MM.1S (cell line): ENCODE data around the gene FCHO2.
A peak's percentile ranks its signal among the peaks of the same experiment; 100 is the strongest.

Experiments
- DNase-seq: peaks from one replicate; pipeline ENCODE4 v3.0.0-alpha.2; 2015
- H2AFZ ChIP-seq: fragments of 300-600 bp; sonication (generic); 2 replicates; pipeline ENCODE4 v1.6.0; 2016; ENCODE audit warnings: antibody characterized with exemption, low read length
- H3F3A ChIP-seq: fragments of 300-600 bp; sonication (generic); 2 replicates; pipeline ENCODE4 v1.6.1; 2016; ENCODE audit warnings: mild to moderate bottlenecking, antibody characterized with exemption, low read length, moderate library complexity, mixed read lengths; ENCODE audit not compliant: insufficient read depth
- H3K27ac ChIP-seq: fragments of 300-600 bp; sonication (generic); 2 replicates; pipeline ENCODE4 v1.5.1; 2016; ENCODE audit warnings: mild to moderate bottlenecking, low read length
- H3K27me3 ChIP-seq: fragments of 300-600 bp; sonication (generic); replicated peaks from 2 replicates; pipeline ENCODE4 v1.6.0; 2016; ENCODE audit warnings: low read length; ENCODE audit not compliant: insufficient read depth
- H3K36me3 ChIP-seq: fragments of 300-600 bp; sonication (generic); replicated peaks from 2 replicates; pipeline ENCODE4 v1.6.1; 2016; ENCODE audit warnings: mild to moderate bottlenecking, low read length, mixed read lengths; ENCODE audit not compliant: insufficient read depth
- H3K4me1 ChIP-seq: fragments of 300-600 bp; sonication (generic); 2 replicates; pipeline ENCODE4 v1.6.1; 2016; ENCODE audit warnings: low read length, mixed read lengths
- H3K4me2 ChIP-seq: fragments of 300-600 bp; sonication (generic); 2 replicates; pipeline ENCODE4 v1.6.0; 2016; ENCODE audit warnings: low read depth, low read length
- H3K4me3 ChIP-seq: fragments of 300-600 bp; sonication (generic); 2 replicates; pipeline ENCODE4 v1.5.1; 2016; ENCODE audit warnings: low read length, mixed read lengths
- H3K79me2 ChIP-seq: fragments of 300-600 bp; sonication (generic); 2 replicates; pipeline ENCODE4 v1.6.1; 2016; ENCODE audit warnings: mixed run types, low read length, mixed read lengths
- H3K9ac ChIP-seq: fragments of 300-600 bp; sonication (generic); 2 replicates; pipeline ENCODE4 v1.6.1; 2016; ENCODE audit warnings: low read length, mixed read lengths
- H3K9me2 ChIP-seq: fragments of 300-600 bp; sonication (generic); replicated peaks from 2 replicates; pipeline ENCODE4 v1.6.1; 2016; ENCODE audit warnings: mild to moderate bottlenecking, low read length, mixed read lengths; ENCODE audit not compliant: insufficient read depth
- H3K9me3 ChIP-seq: fragments of 300-600 bp; sonication (generic); replicated peaks from 2 replicates; pipeline ENCODE4 v1.6.1; 2016; ENCODE audit warnings: mild to moderate bottlenecking, low read length, mixed read lengths; ENCODE audit not compliant: insufficient read depth
- H4K20me1 ChIP-seq: fragments of 300-600 bp; sonication (generic); 2 replicates; pipeline ENCODE4 v1.6.1; 2016; ENCODE audit warnings: mild to moderate bottlenecking, low read length, moderate library complexity, mixed read lengths; ENCODE audit not compliant: insufficient read depth
- EZH2 ChIP-seq: fragments of 300-600 bp; sonication (generic); optimal IDR thresholded peaks from 2 replicates; pipeline ENCODE3; 2017; ENCODE audit warnings: low read depth, mild to moderate bottlenecking, antibody characterized with exemption, low read length, mixed read lengths
- EZH2phosphoT487 ChIP-seq: fragments of 300-600 bp; sonication (generic); IDR thresholded peaks from 2 replicates; pipeline ENCODE4 v1.6.1; 2018; ENCODE audit warnings: antibody characterized with exemption, low read length
- TF ChIP-seq, protein P1 (sequence below): fragments of 300-600 bp; sonication (generic); IDR thresholded peaks from 2 replicates; pipeline ENCODE4 v1.5.1; 2016; ENCODE audit warnings: antibody characterized with exemption, low read length, mixed read lengths

Gene FCHO2

GRCh38 chr5:73125289-73125688 is 169.4 kb downstream of the FCHO2 start:
- Histone ChIP-seq H4K20me1 (no peaks in the 10 kb centered on the region), H3K9ac (no peak overlapping the region), H3K9me3 (no peaks in the 10 kb centered on the region), H3F3A (no peaks in the 10 kb centered on the region), H3K4me1 (peaks cover 5% of the 10 kb centered on the region; the same call in 1 of the 2 replicates), H3K9me2 (no peaks in the 10 kb centered on the region), H3K36me3 (no peaks in the 10 kb centered on the region), H3K4me2 (no peak overlapping the region), H3K79me2 (no peaks in the 10 kb centered on the region), H3K27ac (no peak overlapping the region), H3K27me3 (peaks cover 37% of the 10 kb centered on the region), H2AFZ (no peak overlapping the region), H3K4me3 (no peak overlapping the region)
- TF ChIP-seq, protein P1, sequence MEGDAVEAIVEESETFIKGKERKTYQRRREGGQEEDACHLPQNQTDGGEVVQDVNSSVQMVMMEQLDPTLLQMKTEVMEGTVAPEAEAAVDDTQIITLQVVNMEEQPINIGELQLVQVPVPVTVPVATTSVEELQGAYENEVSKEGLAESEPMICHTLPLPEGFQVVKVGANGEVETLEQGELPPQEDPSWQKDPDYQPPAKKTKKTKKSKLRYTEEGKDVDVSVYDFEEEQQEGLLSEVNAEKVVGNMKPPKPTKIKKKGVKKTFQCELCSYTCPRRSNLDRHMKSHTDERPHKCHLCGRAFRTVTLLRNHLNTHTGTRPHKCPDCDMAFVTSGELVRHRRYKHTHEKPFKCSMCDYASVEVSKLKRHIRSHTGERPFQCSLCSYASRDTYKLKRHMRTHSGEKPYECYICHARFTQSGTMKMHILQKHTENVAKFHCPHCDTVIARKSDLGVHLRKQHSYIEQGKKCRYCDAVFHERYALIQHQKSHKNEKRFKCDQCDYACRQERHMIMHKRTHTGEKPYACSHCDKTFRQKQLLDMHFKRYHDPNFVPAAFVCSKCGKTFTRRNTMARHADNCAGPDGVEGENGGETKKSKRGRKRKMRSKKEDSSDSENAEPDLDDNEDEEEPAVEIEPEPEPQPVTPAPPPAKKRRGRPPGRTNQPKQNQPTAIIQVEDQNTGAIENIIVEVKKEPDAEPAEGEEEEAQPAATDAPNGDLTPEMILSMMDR: no peak
- TF ChIP-seq EZH2phosphoT487 (no peak), EZH2 (no peak)
- DNase-seq: no peak

GRCh38 chr5:73126381-73126780 is 170.5 kb downstream of the FCHO2 start:
- Histone ChIP-seq H3K9ac (no peak overlapping the region), H3K27me3 (peaks cover 29% of the 10 kb centered on the region), H3K4me2 (no peak overlapping the region), H3F3A (no peaks in the 10 kb centered on the region), H3K4me3 (no peak overlapping the region), H2AFZ (no peak overlapping the region), H3K79me2 (no peaks in the 10 kb centered on the region), H3K4me1 (peaks cover 5% of the 10 kb centered on the region; the same call in 1 of the 2 replicates), H3K36me3 (no peaks in the 10 kb centered on the region), H3K27ac (no peak overlapping the region), H3K9me2 (no peaks in the 10 kb centered on the region), H3K9me3 (no peaks in the 10 kb centered on the region), H4K20me1 (no peaks in the 10 kb centered on the region)
- DNase-seq: no peak
- TF ChIP-seq EZH2phosphoT487 (no peak), EZH2 (no peak)
- TF ChIP-seq, protein P1: no peak

DNA sequence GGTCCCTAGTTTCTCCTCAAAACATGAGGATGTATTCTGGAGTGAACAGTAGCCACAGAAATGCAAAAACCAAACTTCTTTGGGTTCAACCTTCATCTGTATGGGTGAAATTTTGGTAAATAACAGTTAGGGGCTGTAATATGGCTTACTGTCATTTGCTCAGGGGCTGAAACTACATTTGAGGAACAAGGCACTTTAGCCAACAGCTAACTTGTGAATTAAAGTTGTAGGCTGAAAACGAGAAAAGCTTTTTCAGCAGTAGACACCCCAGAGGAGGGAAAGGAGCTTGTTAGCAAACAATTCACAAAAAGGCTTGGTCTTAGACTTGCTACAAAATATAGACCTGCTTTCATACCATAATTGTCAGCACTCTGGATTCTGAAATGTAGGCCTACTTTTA is 171.1 kb downstream of the FCHO2 start:
- peaks cover 5% of the 10 kb centered on the region; the same call in 1 of the 2 replicates for H3K4me1 ChIP-seq
- H3K4me3 ChIP-seq: no peak overlapping the region
- no peaks in the 10 kb centered on the region for H3F3A ChIP-seq
- H3K9ac ChIP-seq: no peak overlapping the region
- H3K27ac ChIP-seq: no peak overlapping the region; the same call in 1 of the 2 replicates
- H3K4me2 ChIP-seq: 0 out of 2 replicates have a peak overlapping the region, but pooled peaks have one; percentile 6
- no peaks in the 10 kb centered on the region for H3K9me3 ChIP-seq
- H3K36me3 ChIP-seq: no peaks in the 10 kb centered on the region
- DNase-seq: peak; percentile 31
- no peaks in the 10 kb centered on the region for H3K9me2 ChIP-seq
- no peaks in the 10 kb centered on the region for H4K20me1 ChIP-seq
- H3K27me3 ChIP-seq: peaks cover 23% of the 10 kb centered on the region
- no peak overlapping the region for H2AFZ ChIP-seq
- TF ChIP-seq, protein P1: no peak
- H3K79me2 ChIP-seq: no peaks in the 10 kb centered on the region
